GM12873 (cell line): ENCODE results near the gene CPNE7.

Experiments used
- TF ChIP-seq, protein P1 (sequence below): IDR thresholded peaks from 2 replicates; pipeline ENCODE4 v1.5.1; 2012; ENCODE audit warnings: low read depth, mild to moderate bottlenecking, moderate library complexity, low read length, control low read depth; ENCODE audit not compliant: insufficient read depth; ENCODE audit errors: missing control alignments

The CPNE7 gene

DNA sequence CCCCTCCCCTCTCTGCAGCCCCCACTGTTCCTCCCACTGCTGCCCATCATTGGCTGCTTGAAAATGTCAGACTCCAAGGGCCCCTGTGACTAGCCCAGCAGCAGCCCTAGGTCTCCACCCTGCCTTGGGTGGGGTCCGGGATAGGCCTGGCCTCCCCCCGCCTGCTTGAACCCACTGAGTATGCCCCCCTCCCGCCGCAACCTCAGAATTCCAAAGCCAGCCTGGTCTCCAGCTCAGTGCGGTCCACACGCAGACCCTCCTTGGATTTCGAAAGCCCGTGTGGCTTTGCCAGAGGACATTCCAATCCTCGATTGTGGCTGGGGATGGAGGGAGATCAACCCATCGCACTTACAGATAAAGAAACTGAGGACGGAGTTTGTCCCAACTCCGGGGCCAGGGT is 44.3 kb downstream of the CPNE7 start:
- TF ChIP-seq, protein P1, sequence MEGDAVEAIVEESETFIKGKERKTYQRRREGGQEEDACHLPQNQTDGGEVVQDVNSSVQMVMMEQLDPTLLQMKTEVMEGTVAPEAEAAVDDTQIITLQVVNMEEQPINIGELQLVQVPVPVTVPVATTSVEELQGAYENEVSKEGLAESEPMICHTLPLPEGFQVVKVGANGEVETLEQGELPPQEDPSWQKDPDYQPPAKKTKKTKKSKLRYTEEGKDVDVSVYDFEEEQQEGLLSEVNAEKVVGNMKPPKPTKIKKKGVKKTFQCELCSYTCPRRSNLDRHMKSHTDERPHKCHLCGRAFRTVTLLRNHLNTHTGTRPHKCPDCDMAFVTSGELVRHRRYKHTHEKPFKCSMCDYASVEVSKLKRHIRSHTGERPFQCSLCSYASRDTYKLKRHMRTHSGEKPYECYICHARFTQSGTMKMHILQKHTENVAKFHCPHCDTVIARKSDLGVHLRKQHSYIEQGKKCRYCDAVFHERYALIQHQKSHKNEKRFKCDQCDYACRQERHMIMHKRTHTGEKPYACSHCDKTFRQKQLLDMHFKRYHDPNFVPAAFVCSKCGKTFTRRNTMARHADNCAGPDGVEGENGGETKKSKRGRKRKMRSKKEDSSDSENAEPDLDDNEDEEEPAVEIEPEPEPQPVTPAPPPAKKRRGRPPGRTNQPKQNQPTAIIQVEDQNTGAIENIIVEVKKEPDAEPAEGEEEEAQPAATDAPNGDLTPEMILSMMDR: no peak

DNA sequence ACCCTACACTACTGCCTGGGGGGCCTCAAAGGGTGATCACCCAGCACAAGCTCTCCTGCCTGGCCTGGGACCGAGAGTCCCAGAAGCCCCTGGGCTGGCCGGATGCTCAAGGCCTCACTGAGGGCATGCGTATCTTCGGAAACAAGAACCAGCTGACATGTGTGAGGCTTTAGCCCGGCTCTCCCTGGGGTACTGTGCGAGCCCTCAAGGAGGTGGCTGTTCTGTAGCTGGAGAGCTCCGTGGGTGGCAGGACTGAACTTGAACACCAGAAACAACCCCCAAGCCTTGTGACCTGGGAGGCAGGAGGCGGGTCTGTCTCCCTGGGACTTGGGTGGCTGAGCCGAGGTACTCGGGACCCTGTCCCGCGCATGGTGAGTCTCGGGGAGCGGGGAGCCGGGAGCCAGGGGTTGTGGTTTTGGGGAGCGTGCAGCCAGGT is 44.9 kb downstream of the CPNE7 start:
- TF ChIP-seq, protein P1: no peak

DNA sequence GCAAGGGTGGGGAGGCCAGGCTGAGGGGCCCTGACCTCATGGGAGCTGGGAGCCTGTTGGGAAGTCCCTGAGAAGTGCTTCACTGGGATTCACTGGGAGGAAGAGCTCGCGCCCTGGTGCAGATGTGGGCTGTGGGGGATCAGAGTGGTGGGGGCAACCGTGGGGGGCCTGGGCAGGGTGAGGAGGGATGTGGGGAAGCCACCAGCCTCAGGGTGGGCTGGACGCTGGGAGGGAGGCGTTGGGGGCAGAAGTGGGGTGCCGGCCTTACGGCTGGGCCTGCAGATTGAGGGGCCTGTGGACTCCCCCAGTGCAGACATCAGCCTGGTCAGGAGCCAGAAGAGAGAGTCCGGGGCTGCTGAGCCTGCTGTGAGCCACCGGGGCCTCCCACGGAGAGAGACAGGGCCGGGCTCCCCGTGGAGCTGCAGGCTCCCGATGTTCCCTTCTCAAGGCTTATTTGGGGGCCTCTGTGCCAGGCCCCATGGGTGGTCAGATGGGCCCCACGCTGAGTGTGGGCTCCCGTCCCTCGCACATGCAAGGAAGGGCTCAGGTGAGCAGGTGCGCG is 45.7 kb downstream of the CPNE7 start:
- TF ChIP-seq, protein P1: no peak

DNA sequence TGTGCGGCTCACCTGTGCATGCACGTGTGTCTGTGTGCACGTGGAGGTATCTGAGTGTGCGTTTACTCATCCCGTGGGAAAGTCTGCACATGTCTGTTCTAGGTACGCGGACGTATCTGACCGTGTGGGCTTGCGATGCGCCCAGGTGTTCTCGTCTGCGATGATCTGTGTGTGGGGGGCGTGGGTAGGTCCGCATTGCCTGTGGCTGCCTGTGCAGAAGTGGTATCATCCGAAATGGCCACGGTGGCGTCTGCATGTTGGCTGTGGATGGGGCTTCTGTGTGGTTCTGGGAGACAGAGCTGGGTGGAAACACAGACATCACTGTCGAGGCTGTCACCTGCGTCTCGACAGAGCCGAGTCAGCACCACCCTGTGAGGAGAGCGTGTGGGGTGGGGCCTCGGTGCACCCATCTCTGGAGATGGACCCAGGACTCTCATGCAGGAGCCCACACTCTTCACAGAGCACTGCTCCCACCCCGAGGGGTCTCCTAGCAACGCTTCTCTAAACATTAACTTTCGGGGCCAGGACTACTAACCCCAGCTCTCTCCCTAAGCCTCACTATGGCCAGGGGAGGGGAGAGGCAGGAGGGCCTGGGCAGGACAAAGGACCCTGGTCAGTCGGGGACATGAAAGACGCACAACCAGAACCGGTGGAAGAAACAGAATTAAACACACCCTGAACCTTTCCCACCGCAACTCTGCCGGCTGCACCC is 46.3 kb downstream of the CPNE7 start:
- TF ChIP-seq, protein P1: no peak

DNA sequence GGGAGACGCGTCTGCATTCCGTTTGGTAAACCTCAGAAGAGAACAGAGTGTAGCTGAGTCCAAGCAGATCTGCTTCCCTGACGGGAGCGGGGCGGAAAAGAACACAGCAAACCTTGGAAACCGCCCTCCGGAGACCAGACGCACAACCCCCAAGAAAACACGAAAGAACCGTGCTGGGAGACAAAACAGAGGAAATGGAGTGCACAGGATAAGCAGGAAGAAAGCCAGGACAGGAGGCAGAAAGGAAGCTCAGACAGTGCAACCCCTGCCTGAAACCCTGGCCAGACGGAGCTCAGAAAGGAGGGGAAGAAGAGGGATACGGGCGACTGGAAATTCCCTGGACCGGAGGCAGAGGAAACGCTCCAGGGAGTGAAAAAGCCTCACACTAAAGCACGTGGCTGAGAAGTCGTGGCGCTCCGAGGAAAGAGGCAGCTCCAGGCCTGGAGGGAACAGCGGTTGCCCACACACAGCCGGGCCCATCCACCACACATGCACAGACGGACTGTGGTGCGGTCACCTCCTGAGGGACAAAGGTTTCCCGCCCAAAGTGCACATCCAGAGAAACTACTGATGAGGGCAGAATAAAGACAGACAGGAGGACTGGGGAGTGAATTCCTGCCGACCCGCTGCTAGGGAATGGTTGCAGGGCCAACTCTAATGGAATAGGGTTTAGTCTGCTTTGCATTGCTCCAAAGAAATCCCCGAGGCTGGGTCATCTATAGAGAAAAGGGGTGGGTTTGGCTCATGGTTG is 48.1 kb downstream of the CPNE7 start:
- TF ChIP-seq, protein P1: no peak

DNA sequence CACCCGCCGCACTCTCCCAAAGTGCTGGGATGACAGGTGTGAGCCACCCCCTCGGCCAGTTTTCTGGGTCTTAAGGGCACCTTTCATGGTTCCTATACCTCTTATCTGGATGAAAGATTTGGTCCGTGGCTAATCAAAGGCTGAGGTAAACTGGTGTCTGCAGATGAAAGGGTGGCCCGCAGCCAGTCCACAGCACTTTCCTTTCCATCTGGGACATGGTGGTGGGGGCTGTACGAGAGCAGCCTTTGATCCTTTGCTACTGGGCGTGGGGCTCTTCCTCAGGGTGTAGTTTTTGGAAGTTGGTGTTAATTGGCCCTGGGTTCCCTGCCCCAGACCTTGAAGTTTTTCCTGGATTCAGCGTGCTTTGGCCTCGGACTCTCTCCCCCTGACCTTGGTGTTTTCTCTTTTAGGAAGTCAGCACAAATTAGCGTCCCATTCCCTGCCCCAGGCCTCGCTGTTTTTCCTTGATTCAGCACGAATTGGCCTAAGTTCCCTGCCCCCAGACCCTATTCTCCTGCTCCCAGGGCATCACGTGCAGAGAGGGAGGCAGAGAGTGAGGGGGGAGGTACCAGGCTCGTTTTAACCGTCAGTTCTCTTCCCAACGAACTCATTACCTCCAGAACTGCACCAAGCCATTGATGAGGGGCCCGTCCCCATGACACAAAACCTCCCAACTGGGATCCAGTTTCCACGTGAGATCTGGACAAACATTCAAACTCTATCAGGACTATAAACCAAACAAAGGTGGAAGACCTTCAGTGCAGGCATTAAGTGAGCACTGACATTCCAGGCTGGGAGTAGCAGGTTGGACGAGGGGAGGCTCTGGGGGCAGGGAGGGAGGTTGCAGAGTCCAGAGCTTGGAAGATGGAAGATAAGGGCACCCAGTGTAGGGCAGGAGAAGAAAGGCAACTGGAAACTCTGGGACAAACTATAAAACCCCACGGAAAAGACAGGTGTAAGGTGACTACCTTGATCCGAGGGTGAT is 49.5 kb downstream of the CPNE7 start:
- TF ChIP-seq, protein P1: no peak
